Effector CD8-positive, alpha-beta T cell (primary cell): ENCODE measurements around the gene SSH3.

Experiments used
- DNase-seq: peaks from one replicate; lab custom pipeline; 2025; lab: John Stamatoyannopoulos, UW
- total RNA-seq, 4 experiments: gene quantifications; one replicate each; lab custom pipeline; 2026; lab: John Stamatoyannopoulos, UW

The SSH3 gene
- 11.8 to 31.3 (median 20.0) reads per million in 4 experiments for total RNA-seq

- DNase-seq: peak; percentile 21
Measured at GRCh38 chr11:67303132-67303834, at the start of gene SSH3. SSH3 (plus strand) TSS chr11:67303530; CDS start chr11:67303626, 96 bp downstream.

- DNase-seq: no peak
Measured at GRCh38 chr11:67253872-67254624, 49.3 kb upstream of the SSH3 start.

GRCh38 chr11:67254798-67255197 lies 48.5 kb upstream of the SSH3 start:
- no peak for DNase-seq

- DNase-seq: no peak
Measured at GRCh38 chr11:67255353-67255752, 48.0 kb upstream of the SSH3 start.

GRCh38 chr11:67255864-67256263 lies 47.5 kb upstream of the SSH3 start:
- no peak for DNase-seq

GRCh38 chr11:67256477-67257135 lies 46.7 kb upstream of the SSH3 start:
- no peak for DNase-seq

- DNase-seq: no peak
Measured at GRCh38 chr11:67260406-67260805, 42.9 kb upstream of the SSH3 start.

GRCh38 chr11:67260885-67261639 lies 42.3 kb upstream of the SSH3 start:
- DNase-seq: peak; percentile 39

- no peak for DNase-seq
Measured at GRCh38 chr11:67261640-67261945, 41.7 kb upstream of the SSH3 start.

GRCh38 chr11:67261946-67262681 lies 41.2 kb upstream of the SSH3 start:
- no peak for DNase-seq

- DNase-seq: peak; percentile 56
Measured at GRCh38 chr11:67262731-67263675, 40.3 kb upstream of the SSH3 start.

GRCh38 chr11:67264260-67264659 lies 39.1 kb upstream of the SSH3 start:
- no peak for DNase-seq

- DNase-seq: no peak
Measured at GRCh38 chr11:67264877-67265632, 38.3 kb upstream of the SSH3 start.

- peak; percentile 56 for DNase-seq
Measured at GRCh38 chr11:67265633-67266448, 37.5 kb upstream of the SSH3 start.

- no peak for DNase-seq
Measured at GRCh38 chr11:67266449-67267187, 36.7 kb upstream of the SSH3 start, which contains the start of gene GRK2. GRK2 (plus strand) TSS chr11:67266473; CDS start chr11:67266700, 227 bp downstream.

GRCh38 chr11:67267188-67268080 lies 35.9 kb upstream of the SSH3 start:
- DNase-seq: no peak
